Measurements from ENCODE around the gene VWA2.
A peak's percentile ranks its signal among the peaks of the same experiment; 100 is the strongest.

Gene VWA2

GRCh38 chr10:114259824-114260223, 20.8 kb downstream of the VWA2 start:
- peak; percentile 45 for DNase-seq (ENCODE audit: extremely low read depth, low read depth)
- H3K4me3 ChIP-seq (replicated peaks; ENCODE audit: low read depth, low read length), result no peak overlapping the region
- TF ChIP-seq CTCF (IDR thresholded peaks at IDR 0.05; ENCODE audit: low read depth, low read length, missing control alignments), result no peak

GRCh38 chr10:114260366-114260765, 21.3 kb downstream of the VWA2 start:
- TF ChIP-seq CTCF (IDR thresholded peaks at IDR 0.05; ENCODE audit: low read depth, low read length, missing control alignments), result no peak
- no peak overlapping the region for H3K4me3 ChIP-seq (replicated peaks; ENCODE audit: low read depth, low read length)
- no peak for DNase-seq (ENCODE audit: extremely low read depth, low read depth)

DNA sequence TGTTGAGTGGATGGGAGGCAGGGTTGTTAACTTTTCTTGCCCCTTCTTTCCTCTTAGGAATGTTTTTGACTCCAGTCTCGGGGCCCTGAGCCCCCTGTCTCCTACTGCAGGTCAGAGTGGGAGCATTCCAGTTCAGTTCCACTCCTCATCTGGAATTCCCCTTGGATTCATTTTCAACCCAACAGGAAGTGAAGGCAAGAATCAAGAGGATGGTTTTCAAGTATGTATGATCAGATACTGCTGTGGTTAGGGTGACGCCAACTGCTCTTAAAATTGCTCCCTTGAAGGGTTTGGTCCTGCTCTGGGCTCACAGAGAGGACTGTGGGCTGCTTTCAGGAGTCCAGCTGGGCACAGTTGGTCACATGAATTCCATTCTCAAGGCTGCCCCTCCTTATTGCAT, 22.0 kb downstream of the VWA2 start:
- peak; percentile 49 for DNase-seq (ENCODE audit: extremely low read depth, low read depth)

GRCh38 chr10:114262496-114262895, 23.4 kb downstream of the VWA2 start:
- no peak overlapping the region for H3K4me3 ChIP-seq (replicated peaks; ENCODE audit: low read depth, low read length)
- no peak for DNase-seq (ENCODE audit: extremely low read depth, low read depth)
- TF ChIP-seq CTCF (IDR thresholded peaks at IDR 0.05; ENCODE audit: low read depth, low read length, missing control alignments), result no peak

More for the DNA sequence above, 22.0 kb downstream of the VWA2 start:
- no peak for TF ChIP-seq CTCF (IDR thresholded peaks at IDR 0.05; ENCODE audit: low read depth, low read length, missing control alignments)
- no peak overlapping the region for H3K4me3 ChIP-seq (replicated peaks; ENCODE audit: low read depth, low read length)

DNA sequence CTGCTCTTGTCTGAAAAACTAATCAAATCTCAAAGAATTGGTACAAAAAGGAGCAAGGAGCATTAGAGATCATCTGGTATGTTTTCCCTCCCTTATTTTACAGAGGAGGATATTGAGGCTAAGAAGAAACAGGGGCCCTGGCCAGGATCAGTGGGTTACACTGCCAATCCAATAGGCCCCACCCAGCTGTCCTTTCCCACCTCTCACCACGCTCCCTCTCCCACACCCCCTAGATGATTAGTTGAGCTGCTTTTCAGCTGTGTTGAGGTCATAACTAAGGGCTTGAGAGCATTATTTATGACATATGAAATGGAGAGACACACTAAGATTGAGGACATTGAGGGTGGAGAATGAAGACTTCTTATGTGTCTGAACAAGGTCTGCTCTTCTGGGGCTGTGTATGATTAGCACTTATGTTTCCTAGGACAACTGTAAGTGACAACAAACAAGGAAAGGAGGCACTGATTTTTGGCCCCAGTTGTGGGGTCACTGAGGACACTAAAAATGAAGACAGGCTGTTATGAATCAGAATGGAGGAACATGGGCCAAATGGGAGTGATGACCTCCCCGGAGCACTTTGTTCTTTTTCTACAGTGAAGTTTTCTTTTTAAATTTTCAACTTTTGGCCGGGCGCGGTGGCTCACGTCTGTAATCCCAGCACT, 26.5 kb downstream of the VWA2 start:
- no peak overlapping the region for H3K4me3 ChIP-seq (replicated peaks; ENCODE audit: low read depth, low read length)
- DNase-seq (ENCODE audit: extremely low read depth, low read depth), result no peak
- TF ChIP-seq CTCF (IDR thresholded peaks at IDR 0.05; ENCODE audit: low read depth, low read length, missing control alignments), result no peak

DNA sequence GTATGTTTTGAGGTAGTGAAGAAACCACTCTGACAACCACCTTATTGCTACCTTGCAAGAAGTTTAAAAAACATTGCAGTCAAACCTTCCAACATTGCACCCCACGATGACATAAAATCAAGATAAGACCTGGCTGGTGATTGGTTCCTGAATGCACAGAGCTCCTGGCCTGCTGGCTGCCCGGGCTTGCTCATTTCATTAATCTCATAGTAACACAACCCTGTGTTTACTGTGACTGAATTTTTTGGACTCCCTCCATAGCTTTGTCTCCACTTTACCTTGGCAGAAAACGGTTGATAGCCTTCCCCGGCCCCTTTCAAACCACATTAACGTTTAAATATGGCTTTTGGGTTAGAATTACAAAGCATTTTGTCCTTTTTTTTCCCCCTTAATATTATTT, 27.5 kb downstream of the VWA2 start:
- DNase-seq (ENCODE audit: extremely low read depth, low read depth), result no peak
- TF ChIP-seq CTCF (IDR thresholded peaks at IDR 0.05; ENCODE audit: low read depth, low read length, missing control alignments), result no peak
- no peak overlapping the region for H3K4me3 ChIP-seq (replicated peaks; ENCODE audit: low read depth, low read length)
